ENCODE data around the gene MAPK10.

DNA sequence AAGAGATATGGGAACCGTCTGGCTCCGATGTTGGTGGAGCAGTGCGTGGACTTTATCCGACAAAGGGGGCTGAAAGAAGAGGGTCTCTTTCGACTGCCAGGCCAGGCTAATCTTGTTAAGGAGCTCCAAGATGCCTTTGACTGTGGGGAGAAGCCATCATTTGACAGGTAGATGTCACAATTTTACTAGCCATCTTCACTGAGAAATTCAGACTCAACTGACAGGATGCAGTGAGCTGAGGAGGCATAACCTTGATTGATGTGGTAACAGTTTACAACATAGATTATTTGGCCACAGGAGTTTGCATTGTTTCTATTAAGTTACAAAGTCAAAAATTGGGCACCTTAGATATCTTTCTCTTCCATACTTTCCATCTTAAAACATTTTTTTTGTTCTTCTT, 417.7 kb downstream of the MAPK10 start:
- no peak for TF ChIP-seq CTCF (IDR thresholded peaks at IDR 0.05)
- TF ChIP-seq POLR2AphosphoS5 (IDR thresholded peaks at IDR 0.05), result no peak
- TF ChIP-seq EP300 (IDR thresholded peaks at IDR 0.05; ENCODE audit: low read depth), result no peak
